Measurements from ENCODE around the gene PODN.

GRCh38 chr1:53117836-53118235, 55.8 kb downstream of the PODN start:
- TF ChIP-seq POLR2A (IDR thresholded peaks at IDR 0.05; ENCODE audit: low read depth) (no peak), CTCF (IDR thresholded peaks at IDR 0.05) (no peak), POLR2AphosphoS5 (IDR thresholded peaks at IDR 0.05) (no peak)

Data from esophagus muscularis mucosa (tissue), 3 donors.